Esophagus muscularis mucosa (tissue), 4 donors: ENCODE results near the gene TRAPPC3. TPM values are rescaled to one million over a fixed set of nuclear protein-coding genes. Genes with fewer than 3 reads are reported as not detected.
A peak's percentile ranks its signal among the peaks of the same experiment; 100 is the strongest.

ENCODE experiments used
- DNase-seq: peaks from one replicate; pipeline ENCODE4 v3.0.0-alpha.2; 2017; ENCODE audit errors: extremely low spot score
- H3K27ac ChIP-seq, 4 donors: fragments of 200-600 bp; sonication (generic); replicated peaks in 1 of 4; 1 replicate in 3 of 4; 2 replicates in 1 of 4; pipeline ENCODE4 v1.5.1; 2016 to 2019; ENCODE audit warnings: mild to moderate bottlenecking in 1 of 4
- H3K27me3 ChIP-seq, 4 donors: fragments of 200-600 bp; sonication (generic); one replicate each; pipeline versions ENCODE4 v1.5.1 to v1.6.0; 2016 to 2019
- H3K36me3 ChIP-seq, 4 donors: fragments of 200-600 bp; sonication (generic); one replicate each; pipeline ENCODE4 v1.5.1; 2016 to 2019
- H3K4me1 ChIP-seq, 4 donors: fragments of 200-600 bp; sonication (generic); one replicate each; pipeline ENCODE4 v1.5.1; 2016 to 2019
- H3K4me3 ChIP-seq, 4 donors: fragments of 200-600 bp; sonication (generic); 1 replicate in 2 of 4; 2 replicates in 2 of 4; pipeline ENCODE4 v1.5.1; 2016 to 2019; ENCODE audit warnings: mild to moderate bottlenecking in 4 of 4, moderate library complexity in 1 of 4
- H3K9me3 ChIP-seq, 4 donors: fragments of 200-600 bp; sonication (generic); 1 replicate in 3 of 4; 2 replicates in 1 of 4; pipeline ENCODE4 v1.5.1; 2016 to 2019
- EP300 ChIP-seq: sonication (generic); formaldehyde crosslinking; IDR thresholded peaks from one replicate; pipeline ENCODE4 v1.6.1; 2017; ENCODE audit warnings: antibody characterized with exemption
- POLR2A ChIP-seq: fragments of 450-650 bp; IDR thresholded peaks from one replicate; pipeline ENCODE4 v1.6.1; 2017; ENCODE audit warnings: antibody characterized with exemption, moderate library complexity, mild to moderate bottlenecking, low read depth
- POLR2AphosphoS5 ChIP-seq, 2 donors: sonication (generic); formaldehyde crosslinking; IDR thresholded peaks; one replicate each; pipeline ENCODE4 v1.6.1; 2017; ENCODE audit warnings: antibody characterized with exemption in 2 of 2
- WGBS: methylation state at CpG from one replicate; pipeline ENCODE4 v1.1.5; 2018; 5-methylcytosine and 5-hydroxymethylcytosine counted together
- intact Hi-C: fragments of 100-400 bp; cut with DNase I; formaldehyde crosslinking; loops from one replicate; pipeline ENCODE4 v1.15.1; 2023
- total RNA-seq, 4 donors: library from RNA; depleted of rRNA; stranded (reverse); fragments of >200 nt; gene quantifications; one replicate each; pipeline versions ENCODE4 v1.1.0 to v1.2.1, GENCODE V29; 2016
- TF ChIP-seq, protein P1 (sequence below), 3 experiments: fragments of 200-600 bp in 2 of 3; fragments of 450-650 bp in 1 of 3; sonication (generic) in 2 of 3; IDR thresholded peaks; one replicate each; pipeline ENCODE4 v1.5.1; 2017 to 2019; ENCODE audit warnings: antibody characterized with exemption in 3 of 3, mild to moderate bottlenecking in 2 of 3, moderate library complexity in 1 of 3

Gene TRAPPC3
- total RNA-seq, 4 donors from 2014 or later, result 97.9 to 164 (median 122) TPM

GRCh38 chr1:36157973-36158826, 8.9 kb upstream of the TRAPPC3 start:
- Histone ChIP-seq H3K4me1 (peaks cover 66 to 85% (median 72%) of the 10 kb centered on the region in 4 donors), H3K9me3 (no peaks in the 10 kb centered on the region), H3K27me3 (no peaks in the 10 kb centered on the region), H3K4me3 (peak overlapping the region; percentile 70 to 99 (median 98)), H3K27ac (peak overlapping the region; percentile 97 to 99 (median 98)), H3K36me3 (peaks cover 0 to 20% (median 0%) of the 10 kb centered on the region in 4 donors)
- TF ChIP-seq POLR2A (no peak), POLR2AphosphoS5 (IDR thresholded peaks at IDR 0.05) (peak in 1 of 2 donors; percentile 21), EP300 (no peak)
- TF ChIP-seq, protein P1, sequence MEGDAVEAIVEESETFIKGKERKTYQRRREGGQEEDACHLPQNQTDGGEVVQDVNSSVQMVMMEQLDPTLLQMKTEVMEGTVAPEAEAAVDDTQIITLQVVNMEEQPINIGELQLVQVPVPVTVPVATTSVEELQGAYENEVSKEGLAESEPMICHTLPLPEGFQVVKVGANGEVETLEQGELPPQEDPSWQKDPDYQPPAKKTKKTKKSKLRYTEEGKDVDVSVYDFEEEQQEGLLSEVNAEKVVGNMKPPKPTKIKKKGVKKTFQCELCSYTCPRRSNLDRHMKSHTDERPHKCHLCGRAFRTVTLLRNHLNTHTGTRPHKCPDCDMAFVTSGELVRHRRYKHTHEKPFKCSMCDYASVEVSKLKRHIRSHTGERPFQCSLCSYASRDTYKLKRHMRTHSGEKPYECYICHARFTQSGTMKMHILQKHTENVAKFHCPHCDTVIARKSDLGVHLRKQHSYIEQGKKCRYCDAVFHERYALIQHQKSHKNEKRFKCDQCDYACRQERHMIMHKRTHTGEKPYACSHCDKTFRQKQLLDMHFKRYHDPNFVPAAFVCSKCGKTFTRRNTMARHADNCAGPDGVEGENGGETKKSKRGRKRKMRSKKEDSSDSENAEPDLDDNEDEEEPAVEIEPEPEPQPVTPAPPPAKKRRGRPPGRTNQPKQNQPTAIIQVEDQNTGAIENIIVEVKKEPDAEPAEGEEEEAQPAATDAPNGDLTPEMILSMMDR (IDR thresholded peaks at IDR 0.05), result no peak
- no peak for DNase-seq
- 41% methylated on average over 7 of the region's 9 CpGs for WGBS
- intact Hi-C loops, result loop anchor here (10.0 kb wide), 1 partner anchor 227 kb away; the partner anchor contains the start of gene STK40

DNA sequence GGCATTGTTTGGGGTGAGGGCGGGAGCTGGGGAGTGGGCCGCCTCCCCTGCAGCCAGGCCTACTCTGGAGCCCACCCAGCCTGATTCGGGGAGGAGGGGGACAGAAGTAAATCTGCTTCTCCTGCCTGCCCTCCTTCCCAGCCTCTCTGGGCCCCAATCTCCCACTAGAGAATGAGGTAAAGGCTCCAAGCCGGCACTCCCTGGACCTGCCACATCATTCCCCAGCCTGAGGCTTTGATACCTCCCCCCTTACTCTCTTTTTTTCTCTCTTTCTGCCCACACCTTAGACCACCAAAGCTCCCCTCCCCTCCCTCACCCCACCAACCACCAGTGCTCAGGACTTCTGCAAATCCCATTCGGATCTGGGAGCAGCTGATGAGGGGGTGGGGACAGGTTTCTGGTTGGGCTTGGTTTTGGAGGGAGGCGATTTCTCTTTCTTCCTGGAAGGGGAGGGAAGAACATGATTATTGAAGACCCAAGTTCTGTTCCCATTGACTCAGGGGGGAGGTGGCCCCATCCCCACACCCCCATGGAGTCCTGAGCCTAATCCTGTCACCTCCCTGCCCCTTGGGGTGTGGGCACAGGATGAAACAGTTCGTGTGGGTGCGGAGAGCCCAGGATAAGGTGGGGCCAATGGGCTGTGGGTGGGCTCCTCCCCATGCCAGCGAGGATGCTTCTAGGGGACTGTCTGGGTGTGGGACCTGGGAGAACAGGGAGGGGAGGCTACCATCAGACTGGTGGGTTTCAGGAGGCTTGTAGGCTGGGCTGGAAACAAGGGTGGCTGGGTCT, 8.0 kb upstream of the TRAPPC3 start:
- DNase-seq, result no peak
- intact Hi-C loops, result loop anchor here (10.0 kb wide), 1 partner anchor 227 kb away; the partner anchor contains the start of gene STK40
- H3K27me3 ChIP-seq, result no peaks in the 10 kb centered on the region
- H3K27ac ChIP-seq, result peak overlapping the region; percentile 97 to 99 (median 98)
- TF ChIP-seq, protein P1 (IDR thresholded peaks at IDR 0.05), result no peak
- TF ChIP-seq EP300 (no peak), POLR2A (no peak), POLR2AphosphoS5 (IDR thresholded peaks at IDR 0.05) (no peak)
- H3K36me3 ChIP-seq, result peaks cover 0 to 20% (median 0%) of the 10 kb centered on the region in 4 donors
- peaks cover 63 to 85% (median 70%) of the 10 kb centered on the region in 4 donors for H3K4me1 ChIP-seq
- no peaks in the 10 kb centered on the region for H3K9me3 ChIP-seq
- 2% methylated on average over 9 of the region's 9 CpGs for WGBS
- H3K4me3 ChIP-seq, result peak overlapping the region; percentile 70 to 99 (median 98)

- DNase-seq, result no peak
- Histone ChIP-seq H3K4me1 (peaks cover 63 to 85% (median 70%) of the 10 kb centered on the region in 4 donors), H3K36me3 (peaks cover 0 to 20% (median 0%) of the 10 kb centered on the region in 4 donors), H3K27me3 (no peaks in the 10 kb centered on the region), H3K27ac (peak overlapping the region; percentile 97 to 99 (median 98)), H3K9me3 (no peaks in the 10 kb centered on the region), H3K4me3 (peak overlapping the region; percentile 70 to 99 (median 98))
- intact Hi-C loops, result loop anchor here (10.0 kb wide), 1 partner anchor 228 kb away; the partner anchor contains the start of gene STK40
- TF ChIP-seq POLR2A (no peak), POLR2AphosphoS5 (IDR thresholded peaks at IDR 0.05) (peak; percentile 39 to 47)
- 0% methylated on average over 16 of the region's 69 CpGs for WGBS
Observed at GRCh38 chr1:36156329-36157114, 7.2 kb upstream of the TRAPPC3 start.

DNA sequence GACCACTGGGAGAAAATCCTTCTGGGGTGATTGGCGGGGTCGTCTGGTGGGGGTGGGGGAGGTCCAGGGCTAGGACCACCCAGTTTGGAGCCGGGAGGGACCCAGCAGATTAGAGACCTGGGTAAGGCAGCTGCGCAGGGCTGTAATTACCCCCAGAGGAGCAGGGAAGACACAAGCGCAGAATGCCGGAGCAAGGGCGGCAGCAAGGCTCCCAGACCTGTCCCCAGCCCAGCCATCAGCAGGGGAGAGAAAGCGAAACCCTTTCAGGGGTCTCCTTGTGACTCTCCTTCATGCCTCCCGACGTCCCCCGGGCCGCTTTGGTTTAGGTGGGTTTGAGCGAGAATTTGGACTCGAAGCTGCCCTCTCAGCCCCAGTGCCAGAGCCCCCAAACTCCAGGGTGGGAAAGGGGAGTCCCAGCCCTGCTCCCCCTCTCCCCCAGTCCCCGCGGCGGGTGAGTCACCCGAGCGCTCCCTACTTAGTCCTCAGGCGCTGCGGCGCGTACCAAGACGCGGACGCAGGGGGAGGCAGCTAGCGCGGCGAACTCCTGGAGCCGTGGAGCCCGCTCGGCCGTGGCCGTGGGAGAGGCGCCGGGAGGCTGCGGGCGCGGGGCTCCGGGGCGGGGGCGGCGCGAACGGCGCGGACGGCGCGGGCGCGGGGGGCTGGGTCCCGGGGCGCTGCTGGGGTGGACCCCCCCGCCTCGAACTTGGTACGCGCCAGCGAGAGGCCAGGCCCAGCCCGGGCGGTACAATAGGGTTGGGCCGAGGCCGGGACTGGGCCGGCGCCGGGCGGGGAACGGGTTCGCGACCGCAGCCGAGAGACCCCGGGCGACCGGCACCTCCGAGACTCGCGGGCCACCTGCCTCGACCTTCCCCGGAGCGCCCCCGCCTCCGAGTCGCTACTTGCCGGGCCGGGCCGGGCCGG, 6.4 kb upstream of the TRAPPC3 start, which contains the start of gene MAP7D1:
Gene MAP7D1, plus strand, starts transcription at position 753 of the 921 bp plus-strand sequence. CDS start 258 bp downstream, outside the sequence.
- peak within 1 kb of the TSS; percentile 97 to 99 (median 98) for H3K27ac ChIP-seq
- H3K27me3 ChIP-seq, result no peaks in the 10 kb centered on the region
- TF ChIP-seq POLR2AphosphoS5 (IDR thresholded peaks at IDR 0.05) (peak; percentile 88 to 96), EP300 (no peak), POLR2A (peak; percentile 91)
- TF ChIP-seq, protein P1 (IDR thresholded peaks at IDR 0.05), result no peak
- no peaks in the 10 kb centered on the region for H3K9me3 ChIP-seq
- intact Hi-C loops, result loop anchor here (10.0 kb wide), 1 partner anchor 229 kb away; the partner anchor contains the start of gene STK40
- WGBS, result no CpG with 5 or more reads among the region's 88 CpGs
- H3K4me1 ChIP-seq, result peaks cover 62 to 85% (median 70%) of the 10 kb centered on the region in 4 donors
- H3K4me3 ChIP-seq, result peak within 1 kb of the TSS; percentile 70 to 99 (median 98)
- H3K36me3 ChIP-seq, result peaks cover 0 to 20% (median 0%) of the 10 kb centered on the region in 4 donors
- peak; percentile 97 for DNase-seq
